GM15510 (cell line): ENCODE measurements around the gene CREG1.

Experiments
- POLR2A ChIP-seq: IDR thresholded peaks from 3 replicates; pipeline ENCODE4 v1.6.1; 2011; ENCODE audit warnings: borderline replicate concordance; ENCODE audit not compliant: insufficient read length; ENCODE audit errors: extremely low read depth

Gene CREG1

DNA sequence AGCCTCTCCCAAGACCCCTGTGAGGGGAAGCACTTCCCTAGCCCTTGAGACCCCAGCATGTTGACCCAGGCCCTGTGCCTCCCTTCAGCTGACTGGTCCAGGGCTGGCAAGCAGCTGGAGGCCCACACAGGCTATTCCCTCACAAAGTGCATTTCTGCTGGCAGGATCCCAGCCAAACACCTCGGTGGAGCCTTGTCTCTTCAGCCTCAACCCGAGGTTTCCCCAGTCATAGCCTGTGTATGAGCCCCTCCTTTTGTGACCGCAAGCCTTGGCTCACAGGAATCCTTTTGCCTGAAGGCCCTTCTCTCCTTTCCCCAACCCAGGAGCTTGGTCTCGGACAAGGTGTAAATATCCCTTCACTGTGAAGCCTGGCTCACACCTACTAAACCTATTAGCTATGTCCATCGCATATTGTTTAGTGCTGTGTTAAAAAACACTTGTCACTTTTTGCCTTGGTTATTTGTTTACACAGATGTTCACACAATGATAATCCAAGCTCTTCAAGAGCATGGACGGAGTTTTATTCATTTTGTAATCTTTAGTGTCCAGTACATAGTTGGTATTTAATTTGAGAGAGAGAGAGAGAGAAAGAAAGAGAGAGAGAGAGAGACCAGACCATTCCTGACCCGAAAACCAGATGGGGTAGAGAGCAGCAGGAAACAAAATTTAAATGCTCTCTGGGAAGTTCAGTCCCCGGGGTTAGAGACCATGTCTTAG, 26.7 kb downstream of the CREG1 start:
- no peak for TF ChIP-seq POLR2A

DNA sequence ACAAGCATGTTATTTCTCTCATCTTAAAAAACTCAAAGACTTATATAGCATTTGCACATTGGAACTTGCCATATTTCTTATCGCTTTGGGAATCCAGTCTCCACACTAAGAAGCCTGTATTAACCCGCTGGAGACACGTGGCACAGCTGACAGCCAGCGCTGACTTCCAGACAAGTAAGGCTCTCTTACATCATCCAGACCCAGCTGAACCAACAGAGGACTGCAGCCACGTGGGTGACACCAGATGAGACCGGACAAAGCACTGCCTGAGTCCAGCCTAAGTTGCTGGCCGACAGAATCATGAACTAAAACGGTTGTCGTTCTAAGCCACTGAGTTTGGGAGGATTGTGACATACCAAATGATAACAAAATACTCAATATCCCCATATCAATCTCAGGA, 28.9 kb downstream of the CREG1 start:
- TF ChIP-seq POLR2A = no peak

DNA sequence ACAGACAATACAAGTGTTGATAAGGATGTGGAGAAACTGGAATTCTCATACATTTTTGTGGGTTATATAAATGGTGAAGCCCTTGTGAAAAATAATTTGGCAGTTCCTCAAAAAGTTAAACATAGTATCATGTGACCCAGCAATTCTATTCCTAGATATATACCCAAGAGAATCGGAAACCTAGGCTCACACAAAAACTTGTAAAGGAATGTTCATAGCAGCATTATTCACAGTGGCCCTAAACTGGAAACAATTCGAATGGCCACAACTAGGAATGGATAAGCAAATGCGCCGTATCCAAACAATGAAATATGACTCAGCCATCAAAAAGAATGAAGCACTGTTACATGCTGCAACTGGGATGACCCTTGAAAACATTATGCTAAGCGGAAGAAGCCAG, 31.3 kb downstream of the CREG1 start:
- no peak for TF ChIP-seq POLR2A

DNA sequence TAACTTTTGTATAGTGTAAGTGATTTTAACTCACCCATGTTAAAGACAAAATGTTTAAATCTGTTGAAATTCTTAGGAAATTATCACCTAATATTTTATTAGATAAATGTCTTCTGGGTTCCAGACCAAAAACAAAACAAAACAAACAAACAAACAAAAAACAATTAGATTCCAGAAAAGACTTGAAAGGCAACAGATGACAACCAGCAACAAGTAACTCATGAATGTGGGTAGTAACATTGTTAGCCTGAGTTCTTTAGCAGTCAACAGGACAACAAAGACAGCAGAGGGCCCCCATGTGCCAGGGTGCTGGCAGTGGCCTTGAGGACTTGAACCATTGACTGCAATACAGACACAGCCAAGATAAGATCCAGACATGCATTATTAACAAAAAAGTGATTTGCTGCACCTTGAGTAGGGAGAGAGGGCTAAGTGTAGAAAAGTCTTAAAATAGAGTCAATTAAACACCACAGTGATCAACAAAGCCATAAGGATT, 32.8 kb downstream of the CREG1 start:
- no peak for TF ChIP-seq POLR2A

DNA sequence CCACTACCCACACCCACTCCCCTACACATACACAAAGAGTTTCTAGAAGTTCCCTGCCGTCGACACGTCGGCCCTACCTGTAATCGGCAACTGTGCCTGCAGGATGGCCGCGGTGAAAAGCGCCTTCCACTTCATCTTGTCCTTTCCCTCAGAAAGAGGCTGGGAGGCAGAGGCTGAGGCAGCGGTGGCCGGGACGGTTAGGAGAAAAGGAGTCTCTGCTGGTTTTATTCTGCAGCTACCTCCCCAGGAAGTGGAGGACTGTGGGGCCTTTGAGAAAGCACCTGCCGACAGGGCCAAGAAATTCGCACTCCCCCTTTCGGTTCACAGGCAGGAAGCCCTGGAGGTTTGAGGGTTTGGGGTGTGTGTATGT, 35.2 kb downstream of the CREG1 start, which contains the start of gene CD247:
Gene CD247, minus strand, starts transcription at position 199 of the 370 bp plus-strand sequence. Its CDS starts 64 bp downstream, at position 135.
- TF ChIP-seq POLR2A = no peak

DNA sequence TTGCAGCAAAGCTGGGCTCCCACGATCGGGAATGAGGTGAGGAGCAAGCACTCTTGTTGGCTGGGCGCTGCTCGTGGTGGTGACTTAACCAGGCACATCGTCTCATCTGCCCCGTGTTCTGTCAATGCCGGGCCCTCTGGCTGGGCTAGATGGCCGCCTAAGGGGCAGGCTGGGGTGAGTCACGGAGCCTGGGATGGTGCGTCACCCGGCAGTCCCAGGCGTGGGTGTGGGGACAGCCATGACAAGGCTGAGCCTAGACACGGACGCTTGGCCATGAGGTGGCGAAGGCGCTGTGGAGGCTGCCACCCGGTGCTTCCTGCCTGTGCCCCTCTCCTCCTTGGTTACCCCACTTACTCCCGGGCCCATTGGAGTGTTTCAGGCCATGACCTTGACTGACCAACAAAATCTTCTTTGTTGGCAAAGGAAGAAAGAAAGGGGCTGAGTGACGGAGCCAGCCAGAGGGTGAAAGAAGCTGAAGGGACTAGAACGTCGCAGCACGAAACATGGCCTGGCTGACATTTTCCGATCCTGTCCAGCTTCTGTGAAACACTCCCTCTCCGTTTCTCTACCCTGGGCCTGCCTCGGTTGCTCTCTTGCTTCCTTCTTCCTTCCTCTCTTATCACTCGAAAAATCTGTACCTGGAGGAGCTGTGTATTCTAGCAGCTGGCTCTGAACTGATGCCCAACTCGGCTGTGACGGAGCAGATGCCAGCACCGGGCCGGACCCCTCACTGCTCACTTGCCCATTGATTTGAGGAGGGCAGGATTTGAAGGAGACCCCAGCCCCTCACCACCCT, 35.8 kb downstream of the CREG1 start:
- no peak for TF ChIP-seq POLR2A

DNA sequence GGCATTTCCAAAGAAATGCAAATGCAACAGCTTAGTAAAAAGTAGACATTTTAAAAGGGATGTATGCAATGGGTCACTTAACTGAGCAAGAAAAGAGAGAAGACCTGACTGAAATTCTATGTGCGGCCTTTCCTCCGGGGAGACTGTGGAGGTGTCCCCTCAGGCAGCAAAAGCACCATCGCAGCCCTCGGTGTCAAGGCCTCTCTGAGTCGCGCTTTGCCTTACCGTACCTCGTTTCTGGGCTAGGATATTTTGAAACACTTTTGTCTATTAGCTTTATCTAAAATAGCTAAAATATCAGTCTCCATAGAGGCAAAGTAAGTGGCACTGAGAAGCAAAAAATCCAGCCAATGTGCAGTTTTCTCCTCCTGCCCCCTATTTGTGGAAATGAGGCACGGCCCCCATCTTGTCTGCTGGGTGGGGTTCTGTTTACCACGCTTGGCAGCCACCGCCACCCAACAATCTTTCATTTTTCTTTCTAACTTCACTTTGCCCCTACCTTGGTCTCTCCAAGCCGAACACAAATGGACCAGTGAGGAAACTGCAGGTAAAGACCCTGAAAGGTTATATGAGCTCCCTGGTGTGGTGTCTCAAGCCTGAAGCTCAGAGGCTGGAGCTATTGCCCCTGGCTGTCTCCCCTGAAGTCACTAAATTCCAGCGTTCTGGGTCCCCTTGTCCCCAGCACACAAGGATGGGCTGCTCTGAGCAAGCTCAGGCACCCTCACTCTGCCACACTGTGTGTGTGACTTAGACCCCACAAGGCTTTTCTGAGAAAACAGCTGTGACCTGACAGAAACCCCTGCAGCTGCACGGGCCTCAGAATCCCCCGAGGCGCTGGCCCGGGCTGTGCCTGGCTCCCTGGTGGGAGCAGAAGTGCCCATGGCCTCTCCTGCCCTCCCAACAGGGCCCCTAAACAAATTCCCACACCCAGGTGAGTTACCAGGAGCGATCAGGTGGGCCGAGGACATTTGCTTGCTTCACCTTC, 36.9 kb downstream of the CREG1 start:
- no peak for TF ChIP-seq POLR2A

DNA sequence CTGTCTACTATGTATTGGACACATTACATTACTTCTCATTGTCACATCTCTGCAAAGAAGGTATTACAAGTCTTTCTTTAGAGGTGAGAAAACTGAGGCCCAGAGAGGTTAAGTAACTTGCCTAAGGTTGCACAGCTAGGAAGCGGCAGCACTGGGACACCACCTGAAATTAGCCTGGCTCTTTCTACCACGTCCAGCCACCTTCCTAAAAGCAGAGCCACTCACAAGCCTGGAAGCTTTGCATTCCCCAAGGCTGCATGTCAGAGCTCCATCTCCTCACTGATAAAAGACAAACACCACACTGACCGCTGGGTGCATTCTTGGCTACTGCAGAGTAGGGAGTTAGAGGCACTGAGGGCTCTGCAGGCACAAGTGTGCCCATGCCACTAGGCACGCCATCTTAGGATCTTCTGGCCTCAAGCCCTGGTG, 37.7 kb downstream of the CREG1 start:
- TF ChIP-seq POLR2A = no peak

DNA sequence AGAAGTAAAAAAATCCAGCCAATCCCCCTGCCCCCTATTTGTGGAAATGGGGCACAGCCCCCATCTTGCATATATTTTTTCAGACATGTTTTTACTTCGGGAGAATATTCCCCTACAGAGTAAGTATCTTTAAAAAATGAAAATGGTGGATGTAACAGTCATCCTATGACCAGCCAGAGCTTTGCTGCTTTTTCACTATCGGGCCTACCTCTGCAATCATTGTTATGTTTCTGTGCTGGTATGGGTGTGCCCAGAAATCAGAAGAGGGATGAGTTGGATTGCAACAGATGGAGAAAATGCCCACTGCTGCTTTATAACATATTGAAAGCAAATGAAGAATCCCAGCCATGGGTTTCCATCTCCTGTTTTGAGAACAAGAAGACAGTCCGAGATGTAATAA, 38.1 kb downstream of the CREG1 start:
- no peak for TF ChIP-seq POLR2A

DNA sequence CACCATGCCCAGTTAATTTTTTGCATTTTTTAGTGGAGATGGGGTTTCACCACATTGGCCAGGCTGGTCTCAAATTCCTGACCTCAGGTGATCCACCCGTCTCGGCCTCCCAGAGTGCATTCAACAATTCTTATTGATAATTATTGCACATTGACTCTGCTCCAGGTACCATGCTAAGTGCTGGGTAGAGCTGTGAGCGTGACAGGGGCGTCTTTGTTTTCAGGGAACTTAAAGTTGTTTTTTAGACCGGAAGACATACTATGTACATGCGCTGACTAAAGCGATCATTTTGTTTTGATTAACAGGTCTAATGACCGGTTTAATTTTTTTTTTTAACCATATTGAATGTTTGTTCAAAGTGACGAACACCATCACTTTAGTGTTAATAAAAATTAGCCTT, 39.3 kb downstream of the CREG1 start:
- TF ChIP-seq POLR2A = no peak

DNA sequence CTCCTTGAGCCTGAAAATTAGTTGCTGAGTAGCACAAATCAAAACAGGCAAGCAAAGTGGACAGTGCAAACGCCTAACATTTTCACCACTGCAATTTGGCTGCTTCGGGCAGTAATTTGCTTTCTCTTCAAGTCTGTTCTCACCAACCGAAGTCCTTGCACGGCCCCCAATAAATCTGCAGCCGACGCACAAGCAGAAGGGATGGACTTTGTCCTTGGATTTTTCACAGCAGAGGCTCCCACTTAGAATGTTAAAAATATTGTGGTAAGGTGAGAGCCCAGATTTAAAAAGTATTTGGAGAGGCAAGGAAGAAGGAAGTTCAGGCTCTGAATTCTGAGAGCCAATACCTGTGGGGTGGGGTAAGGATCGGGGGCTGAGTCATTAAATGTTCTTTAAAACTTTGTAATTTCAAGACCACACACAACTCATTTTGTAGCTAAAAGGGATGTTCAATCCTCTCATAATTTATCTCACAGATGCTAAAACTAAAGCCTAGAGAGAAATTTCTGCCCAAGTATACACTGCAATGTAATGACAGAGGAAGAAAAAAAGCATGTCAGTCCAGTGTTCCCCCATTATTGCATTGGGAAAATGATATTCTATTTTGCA, 41.4 kb downstream of the CREG1 start:
- no peak for TF ChIP-seq POLR2A

DNA sequence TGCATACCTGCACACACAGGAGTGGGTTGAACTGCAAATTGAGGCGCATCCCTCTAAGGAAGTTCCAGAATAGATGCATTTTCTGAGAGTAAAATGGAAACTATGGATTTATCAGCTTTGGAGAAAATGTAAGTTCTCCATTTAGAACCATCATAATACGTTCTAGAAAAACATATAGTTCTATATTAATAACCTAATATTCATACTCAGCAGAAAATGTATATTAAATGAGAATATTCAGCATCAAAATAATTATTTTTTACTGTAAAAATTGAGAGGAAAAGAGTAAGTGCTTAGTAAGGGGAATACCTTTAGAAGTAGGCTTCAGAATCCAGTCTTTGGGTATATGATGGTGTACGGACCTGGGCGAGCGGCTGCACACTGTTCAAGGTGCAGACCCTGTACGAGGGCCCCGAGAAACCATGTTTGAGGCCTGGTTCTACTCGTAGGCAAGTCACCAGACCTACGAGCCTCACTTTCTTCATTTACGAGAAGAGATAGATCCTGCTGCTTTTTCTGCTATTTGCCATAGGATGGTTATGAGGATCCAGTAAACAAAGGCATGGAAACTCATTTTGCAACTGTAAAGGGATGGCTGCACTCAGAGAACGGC, 42.1 kb downstream of the CREG1 start:
- TF ChIP-seq POLR2A = no peak

DNA sequence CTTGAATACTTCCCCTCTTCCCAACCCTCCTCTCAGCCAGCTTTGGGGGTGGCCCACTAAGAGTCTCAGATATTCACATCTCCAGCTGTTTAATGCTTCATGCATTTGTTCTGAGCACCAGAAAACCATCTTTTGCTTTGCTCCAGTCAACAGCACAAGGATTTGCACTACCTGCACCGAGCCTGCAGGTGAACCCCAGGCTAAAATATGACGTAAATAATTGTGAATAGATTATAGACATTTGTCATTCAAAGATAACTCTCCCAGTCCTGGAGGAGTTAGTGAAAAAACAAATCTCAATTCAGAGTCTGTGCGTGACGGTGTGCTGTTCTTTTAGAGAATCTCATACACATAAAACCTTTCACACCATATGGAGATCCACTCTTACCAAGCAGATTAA, 42.7 kb downstream of the CREG1 start:
- no peak for TF ChIP-seq POLR2A

DNA sequence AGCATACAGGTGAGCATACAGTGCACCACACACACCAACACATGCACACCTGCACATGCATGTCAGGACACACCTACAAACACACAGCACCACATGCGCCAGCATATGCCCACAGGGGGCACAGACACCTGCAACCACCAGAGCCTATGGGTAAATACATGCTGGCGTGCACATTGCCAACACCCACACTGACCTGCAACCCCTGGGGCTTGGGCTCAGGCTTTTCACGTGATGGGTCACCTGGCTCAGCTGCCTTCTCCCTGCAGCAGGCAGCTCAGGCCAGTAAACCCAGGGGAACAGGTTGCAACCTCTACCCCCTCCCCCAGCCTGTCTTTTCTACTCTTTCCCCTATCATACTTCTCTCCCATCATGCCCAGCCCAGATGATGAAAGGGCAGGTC, 43.3 kb downstream of the CREG1 start:
- TF ChIP-seq POLR2A = no peak
